HG02852 (cell line): ENCODE results near the gene C5AR2.
A peak's percentile ranks its signal among the peaks of the same experiment; 100 is the strongest.
"Not testable (repeated sequence)": the region's sequence is repeated elsewhere in the genome, so short reads cannot be mapped to it uniquely, and the experiment has no call there.

Experiments
- ATAC-seq: cut with Tn5 transposase; IDR thresholded peaks from one replicate; pipeline ENCODE4 v1.9.1; 2021; ENCODE audit warnings: mild to moderate bottlenecking, moderate library complexity; ENCODE audit not compliant: unreplicated experiment

C5AR2 gene

DNA sequence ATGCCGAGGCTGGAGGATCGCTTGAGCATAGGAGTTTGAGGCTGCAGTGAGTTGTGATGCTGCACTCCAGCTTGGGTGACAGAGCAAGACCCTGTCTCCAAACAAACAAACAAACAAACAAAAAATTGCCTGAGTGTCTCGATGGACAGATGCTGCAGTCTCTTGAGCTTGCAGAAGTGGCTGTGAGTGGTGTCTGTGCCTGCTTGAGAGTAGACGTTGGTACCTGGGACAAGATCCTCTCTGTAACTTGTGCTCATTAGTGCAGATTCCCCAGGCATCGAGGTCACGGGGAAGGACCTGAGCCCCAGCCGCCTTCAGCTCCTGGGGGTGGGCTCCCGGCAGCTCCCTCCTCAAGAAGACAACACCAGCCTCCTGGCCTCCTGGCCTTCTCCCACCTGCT is 8.6 kb upstream of the C5AR2 start:
- ATAC-seq = no peak

DNA sequence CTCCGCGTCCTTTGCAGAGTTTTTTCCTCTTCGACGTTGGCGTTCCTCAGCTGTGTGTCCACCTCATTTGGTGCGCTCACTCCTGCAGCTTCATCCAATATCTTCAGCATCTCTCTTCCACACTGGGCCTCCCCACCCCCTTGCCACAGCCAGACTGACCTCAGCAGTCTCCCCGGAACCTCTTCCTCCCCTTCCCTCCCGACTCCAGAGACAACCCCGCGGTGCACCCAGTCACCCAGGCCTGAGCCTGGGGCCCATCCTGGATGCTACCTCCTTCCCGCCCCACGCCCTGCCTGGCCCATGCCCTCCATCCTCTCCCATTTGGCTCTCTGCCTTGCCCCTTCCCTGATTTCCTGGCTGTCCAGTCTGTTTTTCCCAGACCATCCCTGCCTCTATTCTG is 8.1 kb upstream of the C5AR2 start:
- no peak for ATAC-seq

GRCh38 chr19:47324502-47324901 is 7.5 kb upstream of the C5AR2 start:
- ATAC-seq = no peak

- ATAC-seq = no peak
These were observed 1.5 kb upstream of the C5AR2 start for GRCh38 chr19:47330466-47330869.

- no peak for ATAC-seq
These were observed 485 bp upstream of the C5AR2 start for GRCh38 chr19:47331490-47331889.

GRCh38 chr19:47336765-47337718 is 5.1 kb downstream of the C5AR2 start:
- not testable (repeated sequence) for ATAC-seq

GRCh38 chr19:47339196-47339880 is 7.4 kb downstream of the C5AR2 start:
- ATAC-seq = no peak

- ATAC-seq = no peak
These were observed 8.7 kb downstream of the C5AR2 start for GRCh38 chr19:47340477-47341208.

GRCh38 chr19:47341734-47342133 is 9.8 kb downstream of the C5AR2 start:
- no peak for ATAC-seq

DNA sequence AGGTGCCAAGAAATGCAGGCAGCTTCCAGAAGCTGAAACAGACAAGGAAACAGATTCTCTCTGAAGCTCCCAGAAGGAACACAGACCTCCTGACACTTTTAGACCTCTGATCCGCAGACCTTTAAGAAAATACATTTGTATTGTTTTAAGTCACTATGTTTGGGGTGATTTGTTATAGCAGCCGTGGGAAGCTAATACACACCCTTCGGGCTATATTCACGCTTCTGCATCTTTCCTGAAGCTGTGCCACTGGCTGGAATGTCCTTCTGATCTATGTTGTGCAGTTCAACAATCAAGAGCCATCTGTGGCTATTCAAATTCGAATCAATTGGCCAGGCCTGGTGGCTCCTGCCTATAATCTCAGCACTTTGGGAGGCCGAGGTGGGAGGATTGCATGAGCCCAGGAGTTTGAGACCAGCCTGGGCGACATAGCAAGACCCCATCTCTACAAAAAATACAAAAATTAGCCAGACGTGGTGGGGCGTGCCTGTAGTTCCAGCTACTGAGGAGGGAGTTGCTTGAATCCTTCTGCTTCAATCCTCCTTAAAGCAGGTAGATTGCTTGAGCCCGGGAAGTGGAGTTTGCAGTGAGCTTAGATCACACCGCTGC is 11.3 kb downstream of the C5AR2 start:
- no peak for ATAC-seq

GRCh38 chr19:47344425-47344824 is 12.4 kb downstream of the C5AR2 start:
- ATAC-seq = no peak

DNA sequence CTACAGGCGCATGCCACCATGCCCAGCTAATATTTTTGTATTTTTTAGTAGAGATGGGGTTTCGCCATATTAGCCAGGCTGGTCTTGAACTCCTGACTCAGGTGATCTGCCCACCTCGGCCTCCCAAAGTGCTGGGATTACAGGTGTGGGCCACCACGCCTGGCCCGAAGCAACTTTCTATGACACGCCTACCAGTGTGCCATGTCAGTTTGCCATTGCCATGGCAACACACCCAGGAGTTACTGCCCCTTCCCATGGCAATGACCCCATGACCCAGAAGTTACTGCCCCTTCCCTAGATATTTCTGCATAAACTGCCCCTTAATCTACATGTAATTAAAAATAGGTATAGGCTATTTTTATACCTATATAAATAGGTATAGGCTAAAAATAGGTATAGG is 14.0 kb downstream of the C5AR2 start:
- ATAC-seq = not testable (repeated sequence)

- ATAC-seq = peak; percentile 89
These were observed 17.1 kb downstream of the C5AR2 start, which contains the start of gene DHX34 for GRCh38 chr19:47348819-47349795. Gene DHX34, plus strand, starts transcription at chr19:47349315. Its CDS starts 3,716 bp downstream, at chr19:47353031.

- ATAC-seq = no peak
These were observed 18.7 kb downstream of the C5AR2 start for GRCh38 chr19:47350630-47351029.

- no peak for ATAC-seq
These were observed 19.6 kb downstream of the C5AR2 start for GRCh38 chr19:47351548-47351947.

DNA sequence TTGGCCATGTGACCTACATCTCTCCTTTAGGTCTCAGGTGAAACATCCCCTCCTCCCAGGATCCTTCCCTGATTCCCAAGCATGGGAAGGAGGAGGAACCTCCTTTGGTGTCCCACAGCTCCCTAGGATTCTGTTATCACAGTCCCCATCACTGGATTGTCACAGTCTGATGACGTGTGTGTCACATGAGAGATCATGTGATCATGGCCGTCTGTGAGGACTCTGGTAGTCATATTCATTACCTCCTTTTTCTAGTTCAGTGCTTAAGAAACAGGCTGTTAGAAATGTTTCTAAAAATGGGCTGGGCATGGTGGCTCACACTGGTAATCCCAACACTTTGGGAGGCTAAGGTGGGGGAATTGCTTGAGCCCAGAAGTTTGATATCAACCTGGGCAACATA is 20.1 kb downstream of the C5AR2 start:
- ATAC-seq = no peak

DNA sequence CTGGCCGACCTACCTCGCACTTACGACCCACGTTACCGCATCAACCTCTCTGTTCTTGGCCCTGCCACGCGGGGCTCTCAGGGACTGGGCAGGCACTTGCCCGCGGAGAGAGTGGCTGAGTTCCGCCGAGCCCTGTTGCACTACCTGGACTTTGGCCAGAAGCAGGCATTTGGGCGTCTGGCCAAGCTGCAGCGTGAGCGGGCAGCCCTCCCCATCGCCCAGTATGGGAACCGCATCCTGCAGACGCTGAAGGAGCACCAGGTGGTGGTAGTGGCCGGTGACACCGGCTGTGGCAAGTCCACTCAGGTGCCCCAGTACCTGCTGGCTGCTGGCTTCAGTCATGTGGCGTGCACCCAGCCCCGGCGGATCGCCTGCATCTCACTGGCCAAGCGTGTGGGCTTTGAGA is 21.3 kb downstream of the C5AR2 start:
- no peak for ATAC-seq

- no peak for ATAC-seq
These were observed 24.9 kb downstream of the C5AR2 start for GRCh38 chr19:47356900-47357299.

DNA sequence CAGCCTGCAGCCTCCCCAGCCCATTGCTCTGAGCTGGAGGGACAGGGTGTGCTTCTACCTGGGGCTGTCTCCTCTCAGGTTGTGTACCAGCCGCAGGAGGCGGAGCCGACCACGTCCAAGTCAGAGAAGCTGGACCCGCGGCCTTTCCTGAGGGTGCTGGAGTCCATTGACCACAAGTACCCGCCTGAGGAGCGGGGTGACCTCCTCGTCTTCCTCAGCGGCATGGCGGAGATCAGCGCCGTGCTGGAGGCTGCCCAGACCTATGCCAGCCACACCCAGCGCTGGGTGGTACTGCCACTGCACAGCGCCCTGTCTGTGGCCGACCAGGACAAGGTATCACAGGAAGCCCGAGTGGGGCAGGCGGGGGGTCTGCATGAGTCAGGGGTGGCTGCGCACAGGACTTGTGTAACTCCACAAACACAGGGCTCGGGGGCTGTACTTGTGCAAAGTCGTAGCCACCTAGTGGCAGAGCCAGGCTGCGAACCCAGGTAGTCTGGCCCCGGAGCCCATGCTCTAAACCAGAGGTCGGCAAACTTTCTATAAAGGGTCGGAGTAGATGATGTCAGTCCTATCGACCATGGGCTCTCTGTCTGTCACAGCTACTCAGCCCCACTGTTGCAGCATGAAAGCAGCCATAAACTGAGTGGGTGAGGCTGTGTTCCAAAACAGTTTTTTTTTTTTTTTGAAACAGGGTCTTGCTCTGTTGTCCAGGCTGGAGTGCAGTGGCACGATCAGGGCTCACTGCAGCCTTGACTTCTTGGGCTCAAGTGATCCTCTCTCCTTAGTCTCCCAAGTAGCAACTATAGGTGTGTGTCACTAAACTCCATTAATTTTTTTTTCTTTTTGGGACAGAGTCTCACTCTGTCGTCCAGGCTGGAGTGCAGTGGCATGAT is 26.1 kb downstream of the C5AR2 start:
- ATAC-seq = no peak
